HG03520 (cell line): ENCODE results near the gene UCKL1.
"Not testable (repeated sequence)": the region's sequence is repeated elsewhere in the genome, so short reads cannot be mapped to it uniquely, and the experiment has no call there.

Experiments
- ATAC-seq: cut with Tn5 transposase; IDR thresholded peaks from one replicate; pipeline ENCODE4 v1.9.1; 2021; ENCODE audit warnings: mild to moderate bottlenecking, moderate library complexity; ENCODE audit not compliant: unreplicated experiment

UCKL1 gene

GRCh38 chr20:63926298-63926697 is 29.9 kb downstream of the UCKL1 start:
- ATAC-seq = no peak

- ATAC-seq = no peak
Measured at GRCh38 chr20:63924241-63924640, 32.0 kb downstream of the UCKL1 start.

GRCh38 chr20:63923651-63924050 is 32.6 kb downstream of the UCKL1 start:
- no peak for ATAC-seq

- ATAC-seq = no peak
Measured at GRCh38 chr20:63920226-63920625, 36.0 kb downstream of the UCKL1 start.

DNA sequence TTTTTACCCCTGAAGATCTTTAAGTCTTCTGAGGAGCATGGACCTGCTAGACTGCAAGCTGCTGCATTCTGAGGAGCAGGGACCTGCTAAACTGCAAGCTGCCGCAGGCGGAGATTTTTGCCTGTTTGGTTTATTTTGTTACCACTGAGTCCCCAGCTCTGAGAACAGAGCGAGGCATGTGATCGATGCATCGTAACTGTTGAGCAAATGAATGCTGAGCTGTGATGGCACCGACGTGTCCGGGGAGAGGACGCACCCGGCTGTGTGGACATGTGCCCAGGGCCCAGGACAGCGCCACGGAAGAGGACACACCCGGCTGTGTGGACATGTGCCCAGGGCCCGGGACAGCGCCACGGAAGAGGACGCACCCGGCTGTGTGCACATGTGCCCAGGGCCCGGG is 37.1 kb downstream of the UCKL1 start:
- ATAC-seq = no peak

DNA sequence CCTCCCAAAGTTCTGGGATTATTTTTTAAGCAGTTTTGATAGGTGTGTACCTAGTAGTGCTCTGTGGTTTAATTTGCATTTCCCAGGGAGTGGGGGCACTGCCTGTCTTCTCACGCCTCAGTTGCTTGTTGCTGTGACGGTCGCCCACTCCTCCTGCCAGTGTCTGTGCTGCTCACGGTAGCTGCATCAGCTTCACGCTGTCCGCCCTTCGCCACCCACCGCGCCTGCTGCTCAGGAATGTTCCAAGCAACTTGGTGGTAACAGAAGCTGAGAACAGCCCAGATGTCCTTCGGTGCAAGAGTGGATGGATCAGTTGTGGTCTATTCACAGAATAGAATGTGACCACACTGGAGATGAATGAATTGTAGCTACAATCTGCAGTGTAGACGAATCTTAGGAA is 38.4 kb downstream of the UCKL1 start:
- no peak for ATAC-seq

DNA sequence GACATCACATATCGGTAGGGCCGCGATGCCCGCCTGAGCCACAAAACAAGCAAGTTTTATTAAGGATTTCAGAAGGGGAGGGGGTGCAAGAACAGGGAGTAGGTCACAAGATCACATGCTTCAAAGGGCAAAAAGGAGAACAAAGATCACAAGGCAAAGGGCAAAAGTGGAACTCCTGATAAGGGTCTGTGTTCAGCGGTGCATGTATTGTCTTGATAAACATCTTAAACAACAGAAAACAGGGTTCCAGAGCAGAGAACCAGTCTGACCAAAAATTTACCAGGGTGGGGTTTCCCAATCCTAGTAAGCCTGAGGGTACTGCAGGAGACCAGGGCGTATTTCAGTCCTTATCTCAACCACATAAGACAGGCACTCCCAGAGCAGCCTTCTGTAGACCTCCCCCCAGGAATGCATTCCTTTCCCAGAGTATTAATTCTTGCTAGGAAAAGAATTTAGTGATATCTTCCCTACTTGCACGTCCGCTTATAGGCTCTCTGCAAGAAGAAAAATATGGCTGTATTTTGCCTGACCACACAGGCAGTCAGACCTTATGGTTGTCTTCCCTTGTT is 39.8 kb downstream of the UCKL1 start:
- not testable (repeated sequence) for ATAC-seq

DNA sequence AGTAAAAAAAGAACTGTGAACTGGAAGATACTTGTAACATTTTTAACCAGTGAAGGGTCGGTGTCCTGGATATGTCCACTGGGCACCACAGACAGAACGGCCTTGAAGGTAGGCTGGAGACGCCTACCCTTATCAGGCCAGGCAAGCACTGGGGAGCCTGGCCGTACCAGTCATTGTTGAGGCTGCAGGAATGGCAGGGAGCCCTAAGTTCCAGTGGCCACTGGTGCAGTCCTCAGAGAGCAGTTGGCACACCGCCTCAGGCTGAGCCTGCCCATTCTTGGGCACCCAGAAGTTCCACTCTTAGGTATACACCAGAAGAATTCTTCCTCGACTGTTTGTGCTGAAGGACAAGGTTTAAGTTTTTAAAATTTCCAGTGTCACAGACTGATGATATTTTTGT is 40.7 kb downstream of the UCKL1 start:
- ATAC-seq = no peak

- ATAC-seq = no peak
Measured at GRCh38 chr20:63913768-63914167, 42.4 kb downstream of the UCKL1 start.

DNA sequence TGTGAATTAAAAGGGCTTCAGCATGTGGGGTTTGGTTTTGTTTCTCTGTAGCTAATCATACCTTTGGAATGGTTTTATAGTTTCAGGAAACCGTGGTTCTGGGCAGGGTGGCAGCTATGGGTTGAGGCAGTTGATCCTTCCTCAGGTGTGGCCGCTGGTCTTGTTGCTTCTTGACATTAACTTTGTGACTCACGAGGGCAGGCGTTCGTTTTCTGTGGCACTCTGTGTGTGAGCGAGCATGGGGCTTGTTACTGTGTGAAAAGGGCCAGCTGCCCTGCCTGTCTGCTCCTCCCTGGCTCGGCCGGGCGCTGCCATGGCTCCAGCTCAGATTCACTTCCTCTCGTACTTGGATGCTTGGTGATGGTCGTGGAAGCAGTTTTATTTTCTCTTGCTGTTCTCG is 45.0 kb downstream of the UCKL1 start:
- no peak for ATAC-seq

DNA sequence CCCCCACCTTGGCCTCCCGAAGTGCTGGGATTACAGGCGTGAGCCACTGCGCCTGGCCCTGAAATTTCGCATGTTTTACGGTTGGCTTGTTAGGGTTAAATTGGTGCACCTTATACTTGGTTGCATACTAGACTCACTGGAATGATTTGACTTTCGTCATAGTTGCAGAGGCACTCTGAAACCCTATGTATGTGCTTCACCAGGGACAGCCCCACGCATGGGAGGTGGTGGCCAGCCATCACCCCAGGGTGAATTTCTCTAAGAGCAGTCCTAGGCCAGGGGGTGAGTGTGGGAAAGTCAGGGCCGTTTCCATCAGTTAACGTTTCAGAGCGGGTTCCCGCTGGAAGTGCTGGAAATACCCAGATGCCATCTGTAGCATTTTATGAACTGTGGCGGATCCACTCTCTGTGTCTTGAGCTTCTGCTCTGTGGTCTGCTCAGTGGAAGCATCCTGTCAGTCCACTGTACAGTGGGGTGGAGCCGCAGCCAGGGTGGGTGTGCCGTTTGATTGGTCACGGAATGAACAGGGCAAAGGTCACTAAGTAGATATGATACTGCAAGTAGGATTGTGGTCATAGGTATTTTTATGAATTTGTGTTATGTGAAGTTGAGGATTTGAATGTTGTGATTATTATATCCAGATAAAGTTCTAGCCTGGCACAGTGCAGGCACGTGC is 48.1 kb downstream of the UCKL1 start:
- ATAC-seq = no peak

DNA sequence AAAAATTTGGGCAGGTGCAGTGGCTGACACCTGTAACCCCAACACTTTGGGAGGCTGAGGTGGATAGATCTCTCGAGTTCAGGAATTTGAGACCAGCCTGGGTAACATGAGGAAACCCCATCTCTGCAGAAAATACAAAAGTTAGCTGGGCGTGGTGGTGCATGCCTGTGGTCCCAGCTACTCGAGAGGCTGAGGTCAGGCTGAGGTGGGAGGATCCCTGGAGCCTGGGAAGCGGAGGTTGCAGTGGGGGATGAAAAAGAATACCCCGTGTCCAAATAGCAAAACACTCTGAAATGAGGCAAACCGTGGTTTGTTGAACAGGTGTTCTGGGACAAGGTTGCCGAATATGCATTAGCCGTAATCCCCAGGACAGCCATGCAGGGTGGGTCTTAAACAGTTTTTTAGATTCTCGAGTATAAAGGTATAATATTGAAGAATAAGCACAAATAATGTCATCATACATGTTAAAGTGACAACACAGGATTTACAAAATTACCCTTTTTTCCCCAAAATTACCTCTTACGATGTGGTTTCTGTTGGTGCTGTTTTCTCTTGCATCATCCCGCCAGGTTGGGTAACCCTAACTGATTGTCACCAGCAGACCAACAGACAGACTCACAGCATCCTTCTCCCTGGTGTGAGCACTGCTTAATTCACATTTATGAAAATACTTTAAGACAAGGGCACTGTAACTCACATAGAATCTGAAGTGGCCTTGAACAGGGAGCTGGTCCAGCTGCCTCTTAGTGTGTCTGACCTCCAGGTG is 52.2 kb downstream of the UCKL1 start:
- ATAC-seq = no peak

GRCh38 chr20:63900413-63900812 is 55.8 kb downstream of the UCKL1 start:
- no peak for ATAC-seq

DNA sequence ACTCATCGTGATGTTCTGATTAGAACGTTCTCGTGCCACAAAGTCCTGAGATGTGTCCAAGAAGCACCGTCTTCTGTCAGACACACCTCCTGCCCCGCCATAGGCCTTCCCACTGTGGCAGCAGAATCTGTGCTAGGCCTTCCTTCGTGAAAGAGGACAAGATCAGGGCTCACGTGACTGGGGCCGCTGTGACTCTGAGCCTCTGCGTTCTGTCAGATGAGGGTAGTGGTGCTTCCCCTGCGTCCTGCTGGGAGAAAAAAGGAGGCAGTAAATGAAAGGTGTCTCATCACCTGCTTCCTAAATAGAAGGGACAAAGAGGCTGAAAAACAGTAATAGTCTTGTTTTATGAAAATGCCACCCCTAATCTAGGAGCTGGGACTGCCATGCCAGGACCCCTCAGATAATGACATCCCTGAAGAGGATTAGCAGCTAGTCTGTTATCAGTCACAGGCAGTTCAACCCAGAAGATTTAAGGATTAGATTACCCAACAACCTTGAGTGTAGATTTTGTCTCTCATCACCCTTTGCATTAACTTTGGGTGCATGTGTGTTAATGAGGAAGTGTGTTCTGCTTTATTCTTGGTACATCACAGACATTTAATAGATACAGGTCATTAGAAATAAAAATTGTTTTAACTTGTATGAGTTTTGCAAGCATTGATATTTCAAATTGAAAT is 57.2 kb downstream of the UCKL1 start:
- ATAC-seq = no peak

DNA sequence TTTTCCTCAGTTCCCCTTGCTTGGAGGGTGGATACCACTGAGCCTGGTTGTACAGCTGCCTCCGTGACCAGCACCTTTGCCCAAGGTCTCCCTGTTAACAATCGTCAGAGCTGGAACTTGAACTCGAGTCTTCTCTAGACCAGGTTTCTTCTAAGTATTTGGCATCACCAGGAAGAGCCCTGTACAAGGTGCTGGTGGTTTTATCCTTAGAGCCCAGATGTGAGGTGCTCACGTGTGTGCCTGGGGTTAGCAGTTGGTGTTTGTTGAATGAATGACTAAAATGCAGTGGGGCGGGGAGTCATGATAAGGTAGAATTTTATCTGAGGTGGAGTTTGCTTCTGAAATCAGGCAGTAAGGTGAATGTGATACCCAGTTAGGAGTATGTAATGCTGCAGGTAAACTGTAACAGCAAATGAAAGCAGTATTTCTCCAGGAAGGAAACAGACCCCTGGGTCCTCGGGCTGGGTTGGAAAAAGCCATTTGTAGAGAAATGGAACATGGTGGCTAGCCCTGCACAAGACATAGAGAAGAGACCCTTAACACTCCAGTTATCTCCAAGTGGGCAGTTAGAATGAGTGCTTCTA is 58.1 kb downstream of the UCKL1 start:
- no peak for ATAC-seq

DNA sequence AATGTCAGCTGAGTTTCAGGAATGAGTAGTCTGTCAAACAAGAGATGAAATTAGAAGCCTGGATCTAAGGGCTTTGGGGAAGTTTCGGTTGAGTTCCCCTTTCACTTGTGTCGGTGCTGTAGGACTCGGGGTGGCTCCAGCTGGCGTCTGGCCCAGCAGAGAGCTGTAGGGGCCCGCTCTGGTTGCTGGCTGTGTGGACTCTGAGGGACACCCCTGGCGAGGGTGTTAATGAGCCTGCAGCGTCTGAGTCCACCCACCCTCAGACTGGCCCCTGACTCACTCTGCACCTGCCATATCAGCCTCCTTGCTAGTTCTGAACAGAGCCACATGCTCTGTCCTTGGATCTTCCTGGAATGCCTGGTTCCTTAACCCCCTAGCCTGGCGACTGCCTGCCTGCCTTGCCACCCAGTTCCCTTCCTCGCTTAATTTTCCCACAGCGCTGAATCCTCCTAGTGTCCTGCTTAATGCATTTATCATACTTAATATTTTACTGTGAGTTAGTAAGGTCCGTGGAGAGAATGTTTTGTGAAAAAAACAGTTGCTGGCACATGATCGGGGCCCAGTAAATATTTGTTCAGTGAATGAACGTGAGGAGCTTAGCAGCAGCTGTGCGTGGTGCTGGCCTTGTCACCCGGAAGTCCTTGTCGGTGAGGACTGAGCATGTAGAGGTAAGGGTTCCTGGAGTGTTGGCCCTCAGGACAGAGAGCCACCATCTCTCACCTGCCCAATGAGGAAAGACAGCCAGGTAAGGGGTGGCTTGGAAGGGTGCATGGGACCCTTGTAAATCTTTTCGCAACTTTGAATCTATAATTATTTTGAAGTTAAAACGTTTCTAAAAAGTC is 59.7 kb downstream of the UCKL1 start:
- ATAC-seq = no peak

DNA sequence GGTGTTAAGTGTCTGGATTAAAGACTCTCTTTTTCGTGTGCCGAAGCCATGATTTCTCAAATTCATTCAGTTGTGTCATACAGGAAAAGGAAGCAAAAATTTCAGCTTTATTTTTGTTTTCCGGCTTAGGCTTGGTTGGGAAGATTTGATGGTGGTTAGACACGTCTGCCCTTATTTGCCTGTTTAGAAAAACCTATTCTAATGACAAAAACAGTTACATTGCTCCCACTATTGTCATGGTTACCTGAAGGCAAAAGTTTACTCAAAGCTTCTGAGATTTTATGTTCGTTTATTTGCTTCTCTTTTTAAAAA is 60.3 kb downstream of the UCKL1 start:
- no peak for ATAC-seq

GRCh38 chr20:63895202-63895951 is 60.8 kb downstream of the UCKL1 start:
- no peak for ATAC-seq

GRCh38 chr20:63894358-63895201 is 61.6 kb downstream of the UCKL1 start, which contains the start of gene DNAJC5:
DNAJC5 (plus strand) TSS chr20:63895126; CDS start chr20:63928346, 33,220 bp downstream.
- ATAC-seq = peak; percentile 85
